Lower lobe of right lung (tissue), 2 donors: ENCODE data around the gene LAMA5. TPM values are rescaled to one million over a fixed set of nuclear protein-coding genes. Genes with fewer than 3 reads are reported as not detected.

ENCODE experiments used
- ATAC-seq, 2 donors: fragments of 200-7000 bp; cut with Tn5 transposase; one replicate each; pipeline ENCODE4 v1.9.1; 2020 to 2022; ENCODE audit warnings: mild to moderate bottlenecking in 2 of 2, moderate library complexity in 2 of 2
- DNase-seq: peaks from one replicate; pipeline ENCODE4 v3.0.0-alpha.2; 2020
- H3K27ac ChIP-seq: fragments of 200-600 bp; one replicate; pipeline ENCODE4 v1.8.0; 2022
- H3K27me3 ChIP-seq: fragments of 200-600 bp; one replicate; pipeline ENCODE4 v1.8.0; 2022; ENCODE audit warnings: low read depth
- H3K36me3 ChIP-seq: fragments of 200-600 bp; one replicate; pipeline ENCODE4 v1.8.0; 2022; ENCODE audit warnings: mild to moderate bottlenecking
- H3K4me1 ChIP-seq: fragments of 200-600 bp; one replicate; pipeline ENCODE4 v1.8.0; 2022
- H3K4me3 ChIP-seq: fragments of 200-600 bp; one replicate; pipeline ENCODE4 v1.8.0; 2022; ENCODE audit warnings: mild to moderate bottlenecking
- H3K9me3 ChIP-seq: fragments of 200-600 bp; one replicate; pipeline ENCODE4 v1.8.0; 2022
- CTCF ChIP-seq: fragments of 200-600 bp; IDR thresholded peaks from one replicate; pipeline ENCODE4 v1.8.0; 2022; ENCODE audit warnings: antibody characterized with exemption, mild to moderate bottlenecking
- intact Hi-C: fragments of 100-400 bp; cut with DNase I; formaldehyde crosslinking; loops from one replicate; pipeline ENCODE4 v1.11.0; 2022
- total RNA-seq: library from RNA; stranded (reverse); fragmentation: NEBNext Ultra II Directional; extraction: Animal tissue kit (Norgen Biotek cat#: 25700); gene quantifications from one replicate; pipeline ENCODE4 v1.2.1, GENCODE V29; 2021
- donor health status: DM: no; HTN: yes; CAD: no; lungs with severe emphysema.

The LAMA5 gene
- total RNA-seq, 1 donor from 2014 or later, result 282 TPM

DNA sequence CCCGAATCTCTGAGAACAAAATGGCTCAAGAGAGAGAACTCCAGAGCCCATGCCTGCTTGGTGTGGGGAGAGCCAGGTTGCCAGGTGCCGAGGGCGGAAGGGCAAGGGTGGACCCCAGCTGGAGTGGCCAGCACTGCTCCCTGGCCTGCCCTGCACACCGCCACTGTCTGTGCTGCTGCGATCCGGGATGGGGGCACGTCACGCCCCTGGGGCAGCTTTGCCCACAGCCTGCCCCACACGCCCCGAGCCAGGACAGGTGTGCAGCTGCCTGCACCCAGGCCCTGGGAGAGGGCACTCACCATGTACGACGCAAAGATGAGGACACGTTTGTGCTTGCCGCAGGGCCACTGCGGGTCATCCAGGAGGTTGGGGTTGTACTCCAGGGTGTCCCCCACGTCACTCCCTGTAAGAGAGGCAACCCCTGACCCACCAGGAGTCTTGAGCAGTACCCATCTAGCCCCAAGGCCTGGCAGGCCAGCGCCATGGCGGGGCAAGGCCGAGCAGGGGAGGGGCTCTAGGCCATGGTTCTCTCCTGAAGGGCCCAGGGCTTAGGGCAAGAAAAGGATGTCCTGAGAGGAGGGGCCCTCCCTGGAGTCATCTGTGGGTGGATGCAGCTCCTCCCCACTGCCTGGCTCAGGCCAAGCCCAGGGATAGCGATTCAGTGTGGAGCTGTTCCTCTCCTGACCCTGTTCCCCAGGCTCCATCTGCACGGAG is 25.7 kb upstream of the LAMA5 start:
- no peak for TF ChIP-seq CTCF
- Histone ChIP-seq H3K4me1 (peaks cover 9% of the 10 kb centered on the region), H3K9me3 (no peaks in the 10 kb centered on the region), H3K27ac (no peak overlapping the region), H3K4me3 (no peak overlapping the region), H3K36me3 (peaks cover 45% of the 10 kb centered on the region), H3K27me3 (no peaks in the 10 kb centered on the region)
- intact Hi-C loops, result no loop called here
- no peak for DNase-seq
- ATAC-seq, result no peak

DNA sequence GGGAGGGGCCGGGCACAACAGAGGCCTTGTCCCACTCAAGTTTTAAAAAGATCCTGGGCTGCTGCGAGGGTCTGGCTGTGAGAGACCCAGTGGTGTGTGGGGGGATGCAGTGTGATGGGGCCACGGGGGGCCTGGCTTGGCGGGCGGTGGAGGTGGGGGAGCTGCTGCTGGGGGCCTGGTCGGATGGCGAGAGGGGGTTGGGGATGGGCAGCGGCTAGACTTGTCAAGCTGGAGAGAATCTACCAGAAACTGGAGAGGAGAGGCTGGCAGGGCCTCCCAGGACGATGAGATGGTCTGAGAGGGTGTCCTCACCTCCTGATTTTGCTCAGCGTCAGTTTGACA is 24.9 kb upstream of the LAMA5 start:
- H3K27me3 ChIP-seq, result no peaks in the 10 kb centered on the region
- no peak overlapping the region for H3K4me3 ChIP-seq
- H3K4me1 ChIP-seq, result peaks cover 14% of the 10 kb centered on the region
- no peak for TF ChIP-seq CTCF
- H3K27ac ChIP-seq, result no peak overlapping the region
- no peaks in the 10 kb centered on the region for H3K9me3 ChIP-seq
- H3K36me3 ChIP-seq, result peaks cover 45% of the 10 kb centered on the region
- no peak for ATAC-seq
- intact Hi-C loops, result no loop called here
- DNase-seq, result no peak

DNA sequence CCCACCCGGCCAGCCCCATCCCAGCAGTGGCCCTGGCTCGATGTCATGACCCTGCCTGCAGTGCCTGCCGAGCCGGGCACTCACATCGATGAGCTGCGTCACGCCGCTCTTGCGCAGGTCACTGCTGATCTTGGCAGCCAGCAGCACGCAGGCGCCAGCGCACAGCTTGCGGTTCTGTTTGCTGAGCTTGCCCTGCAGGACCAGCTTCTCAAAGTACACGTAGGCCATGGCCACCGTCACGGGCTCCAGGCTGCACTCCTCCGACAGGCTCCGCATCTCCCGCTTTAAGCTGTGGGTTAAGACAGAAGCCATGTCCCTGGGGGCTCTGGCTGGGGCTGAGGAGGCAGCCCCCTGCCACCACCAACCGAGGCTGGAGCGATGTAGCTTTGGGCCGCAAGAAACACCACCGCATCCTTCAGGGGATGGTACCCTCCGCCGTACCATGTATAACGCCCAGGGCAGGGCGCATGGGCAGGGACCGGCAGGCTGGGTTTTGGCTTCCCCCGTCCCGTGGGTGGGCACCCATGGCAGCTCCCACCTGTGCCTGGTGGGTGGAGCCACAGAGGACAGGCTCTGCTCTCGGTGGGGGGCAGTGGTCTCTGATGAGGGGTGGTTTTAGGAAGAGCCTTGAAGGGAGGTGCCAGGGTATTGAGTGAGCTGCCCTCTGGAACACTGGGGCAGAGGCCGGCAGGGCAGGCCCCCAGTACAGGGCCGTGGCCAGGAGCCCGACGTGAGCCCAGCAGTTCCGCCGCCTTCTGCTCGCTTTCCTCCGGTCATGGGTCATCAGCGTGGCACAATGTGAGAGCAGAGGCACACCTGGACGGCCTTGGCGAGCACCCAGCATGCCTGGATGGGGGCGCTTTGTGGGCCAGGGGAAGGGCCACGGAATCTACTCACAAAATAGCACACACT is 24.3 kb upstream of the LAMA5 start:
- Histone ChIP-seq H3K27me3 (no peaks in the 10 kb centered on the region), H3K36me3 (peaks cover 45% of the 10 kb centered on the region), H3K4me3 (no peak overlapping the region), H3K27ac (no peak overlapping the region), H3K4me1 (peaks cover 14% of the 10 kb centered on the region), H3K9me3 (no peaks in the 10 kb centered on the region)
- DNase-seq (no peak), ATAC-seq (no peak)
- no peak for TF ChIP-seq CTCF
- intact Hi-C loops, result no loop called here

DNA sequence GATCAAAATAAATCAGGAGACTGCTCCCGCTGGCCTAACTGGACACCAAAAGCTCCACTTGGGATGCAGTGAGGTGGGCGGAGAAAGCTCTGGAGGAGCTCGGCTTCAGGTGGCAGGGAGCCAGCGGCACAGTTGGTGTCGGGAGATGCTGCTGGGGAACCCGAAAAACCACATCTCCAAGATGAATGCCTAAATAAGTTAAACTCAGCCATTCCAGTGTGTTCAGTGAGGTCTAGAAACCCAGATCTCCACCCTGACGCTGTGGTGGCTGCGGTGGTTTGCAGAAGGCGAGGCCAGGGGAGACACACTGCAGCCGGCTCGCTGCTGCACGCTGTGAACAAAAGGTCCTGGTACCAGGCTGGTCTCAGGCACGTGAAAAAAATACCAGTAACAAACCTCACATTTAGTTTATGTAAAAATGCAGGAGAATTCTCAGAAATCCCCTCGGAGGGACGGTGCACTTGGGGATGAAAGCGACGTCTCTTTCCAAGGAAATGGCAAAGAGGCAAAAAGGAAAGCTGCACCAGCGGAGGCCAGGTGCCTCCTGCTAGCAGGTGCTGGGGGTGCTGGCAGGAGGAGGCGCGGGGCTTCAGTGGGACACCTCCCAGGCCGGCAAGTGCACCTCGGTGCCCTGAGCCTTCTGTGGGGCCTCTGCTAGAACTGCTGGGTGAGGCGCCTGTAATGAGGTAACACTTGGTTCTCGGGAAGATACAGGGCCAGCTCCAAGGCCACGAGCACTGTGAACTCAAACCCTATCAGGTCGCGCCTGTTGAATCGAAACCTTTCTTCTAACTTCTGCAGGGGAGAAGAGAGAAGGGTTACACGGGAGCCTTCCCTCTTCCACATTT is 23.4 kb upstream of the LAMA5 start:
- Histone ChIP-seq H3K9me3 (no peaks in the 10 kb centered on the region), H3K27me3 (no peaks in the 10 kb centered on the region), H3K36me3 (peaks cover 45% of the 10 kb centered on the region), H3K27ac (no peak overlapping the region), H3K4me3 (no peak overlapping the region), H3K4me1 (peaks cover 22% of the 10 kb centered on the region)
- intact Hi-C loops, result no loop called here
- no peak for ATAC-seq
- no peak for DNase-seq
- no peak for TF ChIP-seq CTCF

DNA sequence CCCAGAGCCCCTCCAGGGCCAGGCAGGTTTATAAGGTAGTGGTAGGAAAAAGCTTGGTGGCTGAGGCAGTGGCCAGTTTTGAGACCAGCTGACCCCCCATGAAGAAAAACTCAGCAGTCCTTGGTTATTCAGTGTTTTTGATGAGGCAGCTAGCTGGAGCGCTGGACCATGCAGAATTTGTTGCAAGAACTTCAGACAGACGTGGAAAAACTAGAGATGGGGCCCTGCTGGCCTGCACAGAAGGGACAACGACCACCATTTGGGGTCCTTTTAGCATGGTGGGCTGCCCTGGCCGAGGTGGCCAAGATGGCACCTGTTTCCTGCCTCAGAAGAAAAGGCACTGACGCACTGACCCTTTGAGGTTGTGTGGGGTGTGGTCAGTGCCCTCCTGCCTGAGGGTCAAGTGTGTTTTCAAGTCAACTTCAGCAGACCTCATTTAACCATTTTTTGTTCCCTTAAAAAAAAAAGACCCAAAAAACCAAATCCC is 22.5 kb upstream of the LAMA5 start:
- Histone ChIP-seq H3K27ac (no peak overlapping the region), H3K27me3 (no peaks in the 10 kb centered on the region), H3K36me3 (peaks cover 45% of the 10 kb centered on the region), H3K9me3 (no peaks in the 10 kb centered on the region), H3K4me1 (peaks cover 27% of the 10 kb centered on the region), H3K4me3 (no peak overlapping the region)
- intact Hi-C loops, result loop anchor here (10.0 kb wide), 1 partner anchor 85 kb away; the partner anchor contains the start of gene ADRM1
- no peak for TF ChIP-seq CTCF
- DNase-seq (no peak), ATAC-seq (no peak)
